GM21576 (cell line): ENCODE measurements around the gene LRCH4.
A peak's percentile ranks its signal among the peaks of the same experiment; 100 is the strongest.

Experiments
- ATAC-seq: cut with Tn5 transposase; IDR thresholded peaks from one replicate; pipeline ENCODE4 v1.9.1; 2021; ENCODE audit warnings: mild to moderate bottlenecking, moderate library complexity; ENCODE audit not compliant: unreplicated experiment

LRCH4 gene, protein sequence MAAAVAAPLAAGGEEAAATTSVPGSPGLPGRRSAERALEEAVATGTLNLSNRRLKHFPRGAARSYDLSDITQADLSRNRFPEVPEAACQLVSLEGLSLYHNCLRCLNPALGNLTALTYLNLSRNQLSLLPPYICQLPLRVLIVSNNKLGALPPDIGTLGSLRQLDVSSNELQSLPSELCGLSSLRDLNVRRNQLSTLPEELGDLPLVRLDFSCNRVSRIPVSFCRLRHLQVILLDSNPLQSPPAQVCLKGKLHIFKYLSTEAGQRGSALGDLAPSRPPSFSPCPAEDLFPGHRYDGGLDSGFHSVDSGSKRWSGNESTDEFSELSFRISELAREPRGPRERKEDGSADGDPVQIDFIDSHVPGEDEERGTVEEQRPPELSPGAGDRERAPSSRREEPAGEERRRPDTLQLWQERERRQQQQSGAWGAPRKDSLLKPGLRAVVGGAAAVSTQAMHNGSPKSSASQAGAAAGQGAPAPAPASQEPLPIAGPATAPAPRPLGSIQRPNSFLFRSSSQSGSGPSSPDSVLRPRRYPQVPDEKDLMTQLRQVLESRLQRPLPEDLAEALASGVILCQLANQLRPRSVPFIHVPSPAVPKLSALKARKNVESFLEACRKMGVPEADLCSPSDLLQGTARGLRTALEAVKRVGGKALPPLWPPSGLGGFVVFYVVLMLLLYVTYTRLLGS

DNA sequence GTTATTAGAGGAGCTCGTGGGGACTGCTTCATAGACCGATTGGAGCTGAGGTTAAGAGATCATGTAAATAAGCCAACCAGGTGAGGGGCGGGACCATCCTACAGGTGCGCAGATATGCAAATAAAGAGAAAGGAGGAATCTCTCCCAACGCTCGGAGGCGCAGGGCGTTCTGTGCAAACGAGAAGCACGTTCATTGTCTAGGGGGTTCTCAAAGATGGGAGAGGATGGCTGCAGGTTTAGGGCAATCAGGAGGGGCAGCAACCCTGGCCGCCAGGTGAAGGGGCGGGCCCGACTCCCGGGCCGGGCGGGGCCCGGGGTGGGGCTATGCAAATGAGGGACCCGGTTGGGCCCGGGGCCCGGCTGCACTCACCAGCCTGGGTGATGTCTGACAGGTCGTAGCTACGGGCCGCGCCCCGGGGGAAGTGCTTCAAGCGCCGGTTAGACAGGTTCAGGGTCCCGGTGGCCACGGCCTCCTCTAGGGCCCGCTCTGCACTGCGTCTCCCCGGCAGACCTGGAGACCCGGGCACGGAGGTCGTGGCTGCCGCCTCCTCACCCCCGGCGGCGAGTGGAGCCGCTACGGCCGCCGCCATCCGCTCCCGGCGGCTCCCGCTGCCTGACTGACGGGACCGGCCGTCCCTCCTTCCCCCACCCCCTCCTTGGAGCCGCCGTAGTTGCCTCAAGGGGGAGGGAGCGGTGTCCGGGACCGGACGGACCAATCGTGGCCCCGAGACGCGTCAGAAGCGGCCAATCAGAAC lies at the start of gene LRCH4:
LRCH4 (minus strand) TSS at position 619 of the 755 bp plus-strand sequence; CDS start at position 590, 29 bp downstream.
- ATAC-seq, result peak; percentile 23

DNA sequence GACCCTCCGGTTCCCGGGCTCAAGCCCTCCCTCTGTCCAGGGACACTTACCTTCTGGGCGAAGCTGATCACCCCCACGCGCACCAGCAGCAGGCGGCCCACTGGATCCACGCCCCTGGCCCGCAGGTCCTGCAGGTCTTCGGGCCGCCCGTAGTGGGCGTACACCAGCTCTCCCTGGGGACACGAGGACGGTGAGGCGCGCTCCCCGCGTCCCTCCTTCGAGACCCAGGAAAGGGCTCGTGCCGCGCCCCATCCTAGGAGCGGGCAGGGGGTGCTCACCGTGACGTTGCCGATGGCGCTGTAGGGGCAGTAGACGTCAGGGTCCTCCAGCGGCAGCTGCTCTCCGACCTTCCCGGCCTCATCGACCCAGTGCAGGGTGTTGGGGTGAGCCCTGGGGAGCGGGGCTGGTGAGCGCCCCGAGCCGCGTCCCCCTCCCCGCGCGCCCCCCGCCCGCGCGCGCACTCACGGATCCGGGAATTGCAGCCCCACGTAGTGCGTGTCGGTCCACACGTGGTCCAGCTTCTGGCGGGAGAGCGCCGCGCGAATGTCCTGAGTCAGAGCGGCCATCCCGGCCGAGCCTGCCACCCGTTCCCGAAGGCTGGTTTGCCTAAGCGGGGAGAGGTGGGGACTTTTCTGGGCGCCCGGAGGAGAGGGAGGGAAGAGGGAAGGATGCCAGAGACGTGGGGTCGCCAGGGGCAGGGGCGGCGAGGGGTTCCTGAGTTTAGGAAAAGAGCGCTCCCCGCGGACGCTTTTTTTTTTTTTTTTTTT lies 47.2 kb upstream of the LRCH4 start:
- peak; percentile 71 for ATAC-seq

- ATAC-seq, result no peak
Observed at GRCh38 chr7:100630066-100630465, 44.1 kb upstream of the LRCH4 start.

- no peak for ATAC-seq
Observed at GRCh38 chr7:100629117-100629716, 43.3 kb upstream of the LRCH4 start.

GRCh38 chr7:100627238-100627549 lies 41.3 kb upstream of the LRCH4 start:
- no peak for ATAC-seq

DNA sequence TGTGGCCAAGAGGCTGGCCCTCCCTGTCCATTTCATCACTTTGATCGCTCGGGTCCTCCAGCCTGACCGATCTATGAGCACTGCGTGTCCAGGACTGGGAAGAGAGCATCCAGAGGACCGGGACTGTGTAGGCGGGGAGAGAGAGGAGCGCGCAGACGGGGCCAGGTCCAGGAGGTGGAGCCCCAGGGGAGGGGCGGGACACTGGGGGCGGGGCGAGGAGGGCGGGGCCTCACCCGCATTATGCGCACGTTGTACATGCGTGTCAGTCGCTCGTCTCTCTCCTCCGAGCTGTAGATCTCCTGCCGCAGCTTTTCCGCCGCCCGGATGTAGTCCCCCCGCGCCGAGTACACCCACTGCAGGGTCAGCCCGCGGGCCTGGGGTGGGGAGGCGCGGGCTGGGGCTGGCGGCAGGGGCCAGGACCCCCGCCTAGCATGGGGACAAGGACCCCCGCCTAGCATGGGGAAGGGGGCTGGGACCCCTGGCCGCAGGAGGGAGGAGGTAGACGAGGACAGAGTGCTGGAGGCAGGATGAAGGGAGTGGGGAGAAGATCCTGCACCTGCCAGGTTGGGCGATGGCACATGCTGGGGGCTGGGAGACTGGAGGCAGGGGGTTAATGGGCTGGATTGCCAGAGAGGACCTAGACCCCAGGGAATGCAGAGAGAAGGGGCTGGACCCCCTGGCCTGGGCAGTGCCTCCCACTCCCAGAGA lies 40.8 kb upstream of the LRCH4 start:
- ATAC-seq, result peak; percentile 89

DNA sequence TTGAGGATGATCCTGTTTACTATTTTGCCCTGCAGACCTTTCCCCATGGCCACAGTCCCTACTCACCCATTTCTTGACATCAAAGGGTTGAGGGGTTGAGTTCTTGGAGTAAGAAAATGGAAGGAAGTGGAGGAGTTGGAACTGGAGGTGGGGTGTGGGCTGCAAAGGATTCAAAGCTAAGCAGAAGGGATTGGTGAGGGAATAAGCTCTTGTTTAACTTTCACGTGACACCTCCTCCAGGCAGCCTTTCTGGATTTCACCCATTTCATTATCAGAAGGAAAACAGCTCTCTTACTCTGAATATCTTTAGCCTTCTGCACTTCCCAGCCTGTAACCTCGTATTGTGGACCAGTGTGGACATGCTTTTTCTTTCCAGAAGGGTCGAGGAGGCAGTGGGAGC lies 40.1 kb upstream of the LRCH4 start:
- no peak for ATAC-seq

- ATAC-seq, result no peak
Observed at GRCh38 chr7:100623951-100624824, 38.3 kb upstream of the LRCH4 start.

- ATAC-seq, result no peak
Observed at GRCh38 chr7:100621554-100621953, 35.6 kb upstream of the LRCH4 start.

- ATAC-seq, result no peak
Observed at GRCh38 chr7:100620804-100621203, 34.9 kb upstream of the LRCH4 start.

DNA sequence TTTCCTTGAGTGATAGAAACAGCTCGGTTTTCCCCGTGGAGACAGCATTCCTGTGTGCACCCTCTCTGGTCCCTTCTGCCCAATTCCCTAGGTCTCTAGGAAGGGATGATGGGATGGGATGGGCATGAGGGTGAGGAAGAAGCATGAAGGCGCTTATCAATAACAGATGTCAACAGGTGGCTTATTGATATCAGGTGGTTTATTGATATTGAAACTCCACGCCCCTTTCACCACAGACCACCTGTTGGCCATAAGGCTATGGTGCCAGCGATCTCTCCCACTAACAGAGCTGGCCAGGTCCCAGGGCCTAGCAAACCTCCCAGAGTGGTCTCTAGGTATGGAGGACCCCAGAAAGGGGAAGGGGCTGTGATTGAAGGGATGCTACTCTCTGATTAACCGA lies 34.3 kb upstream of the LRCH4 start:
- ATAC-seq, result no peak

- no peak for ATAC-seq
Observed at GRCh38 chr7:100614308-100614861, 28.5 kb upstream of the LRCH4 start.

DNA sequence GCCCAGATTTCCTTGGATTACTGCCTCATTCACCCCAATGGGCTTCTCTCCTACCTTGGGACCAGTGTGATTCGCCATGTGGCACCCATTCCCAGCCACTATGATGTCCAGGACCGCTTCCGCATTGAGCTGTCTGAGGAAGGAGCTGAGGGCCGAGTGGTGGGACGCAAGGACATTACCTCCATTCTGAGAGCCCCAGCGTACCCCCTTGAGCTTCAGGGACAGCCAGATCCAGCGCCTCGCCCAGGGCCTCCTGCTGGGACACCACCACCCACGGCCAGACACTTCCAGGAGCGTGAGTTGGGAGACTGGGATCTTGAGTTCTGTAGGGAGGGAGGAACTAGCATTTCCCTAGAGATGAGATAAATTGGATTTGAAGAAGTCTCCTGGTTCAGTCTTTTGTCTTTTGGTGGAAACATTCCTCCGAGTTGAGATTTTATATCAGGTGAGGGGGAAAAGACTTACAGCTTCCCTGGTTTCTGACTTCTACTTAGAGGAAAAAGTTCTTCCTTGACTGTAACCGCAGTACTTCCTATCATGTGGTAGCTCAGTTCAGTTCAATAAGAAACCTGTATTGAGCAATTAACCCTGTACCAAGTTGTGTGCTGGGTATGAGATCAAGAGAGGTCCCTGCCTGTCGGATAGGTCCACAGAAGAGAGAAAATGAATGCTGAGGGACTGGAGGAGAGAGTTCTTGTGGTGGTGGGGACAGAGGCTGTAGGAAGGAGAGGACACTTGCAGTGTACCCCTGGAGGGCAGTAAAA lies 27.7 kb upstream of the LRCH4 start:
- ATAC-seq, result no peak

DNA sequence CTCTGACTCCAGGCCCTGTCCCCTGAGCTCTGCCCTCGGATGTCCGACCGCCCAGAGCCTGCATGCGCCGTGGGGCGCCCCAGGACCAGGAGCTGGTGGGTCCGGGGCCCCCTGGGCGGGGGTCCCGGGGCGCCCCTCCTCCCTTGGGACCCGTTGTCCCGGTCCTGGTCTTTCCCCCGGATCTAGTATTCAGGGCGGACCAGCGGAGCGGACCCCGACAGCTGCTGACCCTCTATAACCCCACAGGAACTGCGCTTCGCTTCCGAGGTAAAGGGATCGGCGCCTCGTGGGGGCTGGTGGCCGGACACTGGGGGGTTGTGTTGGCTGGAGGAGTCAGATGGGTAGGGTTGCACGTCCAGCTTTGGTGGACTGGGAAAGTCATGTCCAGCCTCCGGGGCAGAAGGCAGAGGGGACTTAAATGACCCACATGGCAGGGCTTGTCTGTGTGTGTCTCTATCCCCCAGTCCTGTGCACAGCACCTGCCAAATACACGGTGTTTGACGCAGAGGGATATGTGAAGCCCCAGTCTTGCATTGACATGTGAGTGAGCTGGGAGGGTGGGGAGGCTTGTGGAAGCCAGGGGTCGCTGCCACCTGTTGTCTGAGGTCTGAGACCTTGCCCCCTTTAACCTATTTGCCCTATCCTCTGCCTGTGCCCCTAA lies 26.9 kb upstream of the LRCH4 start:
- ATAC-seq, result no peak

- ATAC-seq, result peak; percentile 92
Observed at GRCh38 chr7:100611983-100612729, 26.2 kb upstream of the LRCH4 start, which contains the start of gene MOSPD3. Gene MOSPD3, plus strand, starts transcription at chr7:100612540. Its CDS starts 252 bp downstream, at chr7:100612792.

GRCh38 chr7:100609958-100610357 lies 24.0 kb upstream of the LRCH4 start:
- ATAC-seq, result no peak

DNA sequence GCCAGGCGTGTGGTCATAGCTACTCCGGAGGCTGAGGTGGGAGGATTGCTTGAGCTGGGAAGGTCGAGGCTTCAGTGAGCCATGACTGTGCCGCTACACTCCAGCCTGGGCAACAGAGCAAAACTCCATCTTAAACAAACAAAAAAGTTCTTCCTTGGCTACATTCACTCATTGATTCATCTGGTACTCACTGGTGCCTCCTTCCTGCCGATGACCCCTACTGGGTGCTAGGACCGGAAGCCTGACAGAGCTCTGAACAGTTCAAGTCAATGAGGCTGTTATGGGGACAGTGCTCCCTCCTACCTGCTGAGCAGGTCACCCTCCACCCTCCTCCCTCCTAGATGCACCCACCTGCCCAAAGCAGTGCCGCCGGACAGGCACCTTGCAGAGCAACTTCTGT lies 21.2 kb upstream of the LRCH4 start:
- ATAC-seq, result no peak
